NCI-H2227 (cell line): ENCODE results near the gene OAS1.
"Not testable (repeated sequence)": the region's sequence is repeated elsewhere in the genome, so short reads cannot be mapped to it uniquely, and the experiment has no call there.

ENCODE experiments used
- DNase-seq: peaks from one replicate; lab custom pipeline; 2025; ENCODE audit not compliant: unreplicated experiment; lab: John Stamatoyannopoulos, UW

Gene OAS1

DNA sequence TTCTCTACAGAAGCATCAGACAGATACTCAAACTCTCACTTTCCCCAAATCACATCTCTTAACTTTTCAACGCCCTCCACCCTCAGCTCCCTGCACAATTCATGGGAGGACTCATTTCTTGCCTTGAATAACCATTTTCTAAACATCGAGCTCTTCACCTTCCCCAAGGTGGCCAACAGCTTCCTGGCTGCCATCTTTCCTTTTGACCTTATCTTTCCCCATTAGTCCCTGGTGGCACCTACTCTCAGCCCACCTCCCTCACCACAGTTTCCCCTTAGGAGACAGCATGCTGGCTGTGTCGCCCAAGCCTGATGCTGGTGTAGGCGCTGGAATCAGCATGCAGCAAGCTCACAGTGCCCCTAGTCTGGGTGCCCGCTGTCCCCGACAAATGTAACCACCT is 8.4 kb upstream of the OAS1 start:
- no peak for DNase-seq

DNA sequence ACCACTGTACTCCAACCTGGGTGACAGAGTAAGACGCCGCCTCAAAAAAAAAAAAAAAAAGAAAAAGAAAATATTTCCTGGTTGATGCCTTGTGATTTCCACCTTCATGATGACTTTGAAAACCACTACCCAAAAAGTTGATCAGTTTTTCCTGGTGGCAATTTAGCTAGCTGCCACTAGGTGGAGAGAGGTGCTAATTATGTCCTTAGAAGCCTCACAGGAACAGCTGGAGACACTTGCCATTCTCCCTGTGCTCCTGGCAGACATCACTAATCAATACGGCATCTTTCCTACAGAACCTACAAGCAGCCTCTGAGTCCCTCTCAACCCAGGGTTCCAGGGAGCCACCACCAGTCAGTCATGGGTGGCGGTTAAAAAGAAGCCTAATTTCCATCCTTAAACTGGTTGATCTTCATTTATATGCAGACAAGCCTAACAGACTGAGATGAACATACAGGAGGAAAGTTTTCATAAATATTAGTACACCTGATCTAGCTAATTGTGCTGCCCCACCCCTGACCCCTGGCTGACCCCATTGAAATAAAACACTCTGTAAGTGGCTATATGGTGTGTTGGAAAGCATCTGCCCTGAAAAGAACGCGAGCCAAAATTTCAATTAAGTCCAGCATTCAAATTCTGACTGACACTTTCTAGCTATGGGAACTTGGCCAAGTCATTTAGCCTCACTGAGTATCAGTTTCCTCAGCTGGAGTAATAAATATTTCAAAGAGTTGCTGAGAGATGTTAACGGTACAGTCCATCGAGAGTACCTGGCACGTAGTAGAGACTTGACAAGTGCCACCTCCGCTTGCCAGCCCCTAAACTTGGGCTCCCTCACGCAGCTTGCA is 6.2 kb upstream of the OAS1 start:
- peak; percentile 47 for DNase-seq

DNA sequence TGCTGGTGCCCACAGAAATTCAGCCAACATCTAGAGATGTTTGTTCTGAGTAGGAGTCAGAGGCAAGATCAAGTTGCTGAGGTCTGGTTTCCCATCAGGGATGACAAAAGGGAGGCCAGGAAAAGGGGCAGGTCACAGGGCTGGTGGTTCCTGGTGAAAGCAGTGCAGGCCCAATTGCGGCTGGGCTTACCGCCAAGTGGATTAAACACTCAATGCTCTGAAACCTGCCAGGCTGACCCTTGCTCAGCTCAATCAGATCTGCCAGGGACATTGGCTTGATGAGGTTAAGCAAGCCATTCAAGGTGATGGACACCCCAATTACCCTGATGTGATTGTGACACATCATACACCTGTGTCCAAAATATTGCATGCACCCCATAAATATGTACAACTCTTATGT is 5.5 kb upstream of the OAS1 start:
- DNase-seq, result no peak

DNA sequence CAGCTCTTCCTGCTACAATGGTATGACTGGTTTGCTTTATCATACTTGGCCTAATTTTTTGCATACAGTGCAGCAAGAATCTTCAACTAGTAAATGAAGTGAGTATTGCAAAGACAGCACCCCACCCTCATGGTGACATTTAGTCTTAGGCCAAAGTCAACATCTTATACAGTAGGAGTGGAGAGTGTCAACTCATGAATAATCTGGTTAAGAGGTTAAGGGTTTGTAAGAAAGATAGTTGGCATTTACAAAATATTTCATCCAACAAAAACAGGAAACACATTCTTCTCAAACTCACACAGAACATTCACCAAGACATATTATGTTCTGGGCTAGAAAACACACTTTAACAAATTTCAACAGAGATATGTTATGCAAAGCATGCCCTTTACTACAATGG is 2.2 kb upstream of the OAS1 start:
- DNase-seq, result no peak

DNA sequence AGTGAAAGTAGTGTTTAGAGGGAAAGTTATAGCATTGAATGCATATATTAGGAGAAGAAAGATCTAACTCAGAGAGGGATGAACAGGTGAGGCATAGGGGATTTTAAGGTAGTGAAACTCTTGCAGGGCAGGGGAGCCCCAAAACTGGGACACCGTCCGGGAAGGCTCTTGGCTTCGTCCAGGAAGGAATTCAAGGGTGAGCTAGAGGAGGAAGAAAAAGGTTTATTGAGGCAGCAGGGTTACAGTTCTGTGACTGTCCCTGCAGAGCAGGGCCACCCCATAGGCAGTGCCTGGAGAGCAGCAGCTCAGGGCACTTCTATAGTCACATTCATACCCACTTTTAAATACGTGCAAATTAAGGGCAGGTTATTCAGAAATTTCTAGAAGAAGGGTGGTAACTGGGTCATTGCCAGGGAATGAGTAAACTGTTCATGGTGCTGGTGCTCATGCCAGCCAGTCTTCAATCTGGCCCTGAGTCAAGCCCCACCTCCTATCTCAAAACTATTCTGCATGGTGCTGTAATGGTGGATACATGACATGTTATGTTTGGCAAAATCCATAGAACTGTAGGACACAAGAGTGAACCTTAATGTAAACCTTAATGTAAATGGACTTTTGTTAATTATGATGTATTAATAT is 1.2 kb upstream of the OAS1 start:
- DNase-seq, result no peak

DNA sequence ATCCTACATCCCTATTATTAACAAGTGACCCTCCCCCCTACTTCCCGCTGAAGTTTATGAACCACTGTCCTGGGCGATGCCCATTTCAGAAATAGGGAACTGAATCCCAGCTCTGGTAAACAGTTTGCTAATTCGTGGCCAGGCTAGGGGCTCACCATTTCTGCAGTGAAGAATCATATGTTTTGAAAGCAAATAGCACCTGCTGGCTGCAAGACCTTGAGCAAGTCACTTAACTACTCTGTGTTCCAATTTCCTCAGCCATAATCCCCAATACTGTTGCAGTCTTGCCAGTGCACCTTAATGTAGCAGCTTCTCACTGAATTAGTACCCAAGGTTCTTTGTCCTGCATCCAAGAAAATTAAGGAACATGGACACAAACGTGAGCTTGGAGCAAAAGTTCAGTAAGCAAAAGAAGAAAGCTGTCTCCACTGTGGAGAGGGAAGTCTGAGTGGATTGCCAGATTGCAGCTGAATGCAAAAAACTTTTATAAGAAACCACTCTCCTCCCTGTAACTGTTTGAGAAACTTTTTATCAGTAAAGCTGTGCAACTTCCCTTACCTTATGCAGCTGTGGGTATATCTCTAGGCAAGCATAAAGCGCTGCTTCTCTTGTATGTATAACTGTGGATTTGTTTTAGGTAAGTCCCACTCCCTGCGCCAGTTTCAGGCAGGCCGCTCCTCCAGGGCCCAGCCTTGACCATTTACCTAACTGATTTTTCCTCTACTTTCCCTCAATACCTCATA is 824 bp downstream of the OAS1 start:
- no peak for DNase-seq

DNA sequence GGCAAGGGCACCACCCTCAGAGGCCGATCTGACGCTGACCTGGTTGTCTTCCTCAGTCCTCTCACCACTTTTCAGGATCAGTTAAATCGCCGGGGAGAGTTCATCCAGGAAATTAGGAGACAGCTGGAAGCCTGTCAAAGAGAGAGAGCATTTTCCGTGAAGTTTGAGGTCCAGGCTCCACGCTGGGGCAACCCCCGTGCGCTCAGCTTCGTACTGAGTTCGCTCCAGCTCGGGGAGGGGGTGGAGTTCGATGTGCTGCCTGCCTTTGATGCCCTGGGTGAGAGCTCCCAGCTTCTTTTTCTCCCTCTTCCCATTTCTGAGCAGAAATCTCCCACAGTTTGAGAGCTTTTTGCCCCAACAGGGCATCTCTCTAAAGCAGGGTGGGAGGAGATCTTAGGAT is 1.8 kb downstream of the OAS1 start:
- DNase-seq, result no peak

DNA sequence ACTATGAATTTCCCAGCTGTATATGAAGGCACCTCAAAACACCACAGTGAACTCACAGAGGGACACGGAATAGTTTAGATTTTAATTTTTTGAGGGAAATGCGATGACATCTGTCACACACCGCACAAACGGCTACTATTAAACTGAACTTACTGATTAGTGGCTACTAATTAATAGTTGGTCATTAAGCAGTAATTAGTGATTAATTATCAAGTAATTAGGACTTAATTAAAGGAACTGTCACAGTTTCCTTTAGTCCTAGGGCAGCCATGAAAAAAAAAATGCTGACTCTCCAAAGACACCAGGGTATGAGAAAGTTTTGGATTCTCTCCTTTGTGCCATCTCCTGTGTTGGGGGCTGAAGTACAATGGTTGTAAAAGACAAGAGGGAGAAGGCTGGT is 2.9 kb downstream of the OAS1 start:
- DNase-seq, result no peak

DNA sequence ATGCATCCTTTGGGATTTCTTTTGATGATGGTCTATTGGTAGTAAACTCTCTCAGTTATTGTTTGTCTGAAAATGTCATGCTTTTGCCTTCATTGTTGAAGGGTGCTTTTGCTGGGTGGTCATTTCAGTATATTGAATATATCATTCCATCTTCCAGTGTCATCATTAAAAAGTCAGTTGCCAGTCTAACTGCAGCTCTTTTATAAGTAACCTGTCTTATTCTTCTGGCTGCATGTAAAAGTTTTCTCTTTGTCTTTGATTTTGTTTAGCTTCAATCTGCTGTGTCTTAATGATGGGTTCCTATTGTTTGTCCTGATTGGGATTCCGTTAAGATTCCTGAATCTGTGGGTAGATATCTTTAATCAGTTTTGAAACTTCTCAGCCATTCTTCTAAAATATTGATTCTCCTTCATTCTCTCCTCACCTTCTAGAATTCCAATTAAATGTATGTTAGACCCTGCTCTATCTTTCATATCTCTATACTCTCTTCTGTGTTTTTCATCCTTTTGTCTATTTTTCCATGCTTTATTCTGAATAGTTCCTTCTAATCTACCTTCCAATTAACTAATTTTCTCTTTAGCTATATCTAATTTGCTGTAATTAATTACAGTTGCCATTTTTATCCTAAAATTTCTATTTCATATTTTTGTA is 6.4 kb downstream of the OAS1 start:
- DNase-seq, result no peak

DNA sequence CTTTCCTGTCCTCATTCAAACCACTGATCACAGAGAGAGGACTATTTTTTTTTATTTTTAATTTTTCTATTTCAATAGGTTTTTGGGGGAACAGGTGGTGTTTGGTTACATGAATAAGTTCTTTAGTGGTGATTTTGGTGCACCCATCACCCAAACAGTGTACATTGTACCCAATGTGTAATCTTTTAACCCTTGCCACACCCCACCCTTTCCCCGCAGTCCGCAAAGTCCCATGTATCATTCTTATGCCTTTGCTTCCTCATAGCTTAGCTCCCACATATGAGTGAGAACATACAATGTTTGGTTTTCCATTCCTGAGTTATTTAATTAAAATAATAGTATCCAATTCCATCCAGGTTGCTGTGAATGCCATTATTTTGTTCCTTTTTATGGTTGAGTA is 7.1 kb downstream of the OAS1 start:
- not testable (repeated sequence) for DNase-seq

DNA sequence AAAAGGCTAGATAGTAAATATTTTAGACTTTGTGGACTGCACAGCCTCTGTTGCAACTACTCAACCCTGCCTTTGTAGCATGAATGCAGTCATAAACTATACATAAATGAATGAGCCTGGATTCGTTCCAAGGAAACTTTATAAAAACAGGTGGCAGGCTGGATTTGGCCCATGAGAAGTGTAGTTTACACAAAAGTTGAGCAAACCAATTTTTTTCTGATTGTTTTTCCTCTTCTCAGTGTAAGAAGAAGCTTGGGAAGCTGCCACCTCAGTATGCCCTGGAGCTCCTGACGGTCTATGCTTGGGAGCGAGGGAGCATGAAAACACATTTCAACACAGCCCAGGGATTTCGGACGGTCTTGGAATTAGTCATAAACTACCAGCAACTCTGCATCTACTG is 9.5 kb downstream of the OAS1 start:
- DNase-seq, result no peak

DNA sequence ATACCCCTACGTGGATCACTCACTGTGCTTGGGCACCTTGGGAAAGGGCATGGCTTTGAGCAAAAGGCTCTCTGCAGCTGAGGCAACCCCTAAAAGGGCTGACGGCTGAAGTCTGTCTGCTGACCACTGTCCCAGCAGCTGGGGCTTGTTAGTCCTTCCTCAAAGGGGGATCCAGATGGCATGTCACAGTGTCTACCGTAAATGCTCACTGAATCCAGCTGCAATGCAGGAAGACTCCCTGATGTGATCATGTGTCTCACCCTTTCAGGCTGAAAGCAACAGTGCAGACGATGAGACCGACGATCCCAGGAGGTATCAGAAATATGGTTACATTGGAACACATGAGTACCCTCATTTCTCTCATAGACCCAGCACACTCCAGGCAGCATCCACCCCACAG is 12.4 kb downstream of the OAS1 start:
- no peak for DNase-seq

DNA sequence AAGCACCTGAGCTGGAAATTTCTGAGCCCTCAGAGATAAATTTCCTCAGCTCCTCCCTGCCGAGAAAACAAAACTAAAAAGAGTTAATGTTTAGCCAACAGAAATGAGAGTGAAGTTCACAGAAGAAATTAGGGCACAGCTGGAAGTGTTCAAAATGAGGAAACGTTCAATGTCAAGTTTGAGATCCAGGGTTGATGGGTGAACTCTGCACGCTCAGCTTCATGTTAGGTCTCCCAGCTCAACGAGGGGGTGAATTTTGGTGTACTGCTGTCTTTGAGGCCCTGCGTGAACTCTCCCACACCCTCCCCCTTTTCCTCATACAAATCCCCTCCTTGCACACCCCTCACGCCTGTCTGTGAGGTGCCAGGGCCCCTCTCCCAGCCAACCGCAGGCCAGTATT is 18.2 kb downstream of the OAS1 start:
- DNase-seq, result no peak

DNA sequence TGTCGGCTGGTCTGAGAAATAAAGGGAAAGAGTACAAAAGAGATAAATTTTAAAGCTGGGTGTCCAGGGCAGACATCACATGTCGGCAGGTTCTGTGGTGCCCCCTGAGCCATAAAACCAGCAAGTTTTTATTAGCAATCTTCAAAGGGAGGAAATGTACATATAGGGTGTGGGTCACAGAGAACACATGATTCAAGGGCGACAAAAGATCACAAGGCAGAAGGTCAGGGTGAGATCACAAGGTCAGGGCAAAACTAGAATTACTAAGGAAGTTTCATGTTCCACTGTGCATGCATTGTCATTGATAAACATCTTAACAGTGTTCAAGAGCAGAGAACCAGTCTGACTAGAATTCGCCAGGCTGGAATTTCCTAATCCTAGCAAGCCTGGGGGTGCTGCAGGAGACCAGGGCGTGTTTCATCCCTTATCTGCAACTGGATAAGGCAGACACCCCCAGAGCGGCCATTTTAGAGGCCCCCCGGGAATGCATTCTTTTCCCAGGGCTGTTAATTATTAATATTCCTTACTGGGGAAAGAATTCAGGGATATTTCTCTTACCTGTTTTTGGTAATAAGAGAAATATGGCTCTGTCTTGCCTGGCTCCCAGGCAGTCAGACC is 19.8 kb downstream of the OAS1 start:
- not testable (repeated sequence) for DNase-seq

DNA sequence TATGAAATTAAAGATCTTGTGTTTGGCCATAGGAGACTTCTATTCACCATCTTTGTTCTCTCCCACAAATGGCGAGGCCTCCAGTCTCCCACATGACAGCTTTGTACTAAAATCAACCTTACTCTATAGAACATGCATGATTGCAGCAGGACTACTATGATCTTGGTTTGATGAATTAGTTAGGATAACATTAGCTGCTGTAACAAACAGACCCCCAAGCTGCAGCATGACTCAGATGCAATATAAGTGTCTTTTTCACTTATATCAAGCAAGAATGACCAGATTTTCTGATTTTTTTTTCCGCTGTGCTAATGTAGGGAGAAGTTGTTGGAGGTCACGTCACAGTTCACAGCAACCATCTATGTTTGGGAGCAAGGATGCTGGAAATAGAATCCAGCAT is 20.7 kb downstream of the OAS1 start:
- DNase-seq, result no peak

DNA sequence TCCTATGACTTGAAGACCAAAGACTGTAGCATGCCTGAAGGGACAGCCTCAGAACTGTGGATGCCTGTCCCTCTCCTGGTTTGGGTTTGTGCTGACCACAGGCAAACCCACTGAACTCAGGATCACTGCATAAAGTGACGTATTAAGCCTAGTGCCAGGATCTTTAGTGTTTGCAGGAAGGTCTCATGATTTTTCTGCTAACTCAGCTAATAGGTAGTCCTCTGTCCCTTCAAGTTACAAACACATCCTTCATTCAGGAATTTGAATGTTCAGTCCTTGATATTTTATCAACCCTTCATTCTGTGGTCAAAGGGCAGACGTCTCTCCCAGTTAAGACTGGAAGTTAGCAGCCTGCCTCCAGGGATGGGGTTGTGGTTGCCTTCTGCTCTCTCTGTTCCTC is 21.2 kb downstream of the OAS1 start:
- DNase-seq, result no peak

DNA sequence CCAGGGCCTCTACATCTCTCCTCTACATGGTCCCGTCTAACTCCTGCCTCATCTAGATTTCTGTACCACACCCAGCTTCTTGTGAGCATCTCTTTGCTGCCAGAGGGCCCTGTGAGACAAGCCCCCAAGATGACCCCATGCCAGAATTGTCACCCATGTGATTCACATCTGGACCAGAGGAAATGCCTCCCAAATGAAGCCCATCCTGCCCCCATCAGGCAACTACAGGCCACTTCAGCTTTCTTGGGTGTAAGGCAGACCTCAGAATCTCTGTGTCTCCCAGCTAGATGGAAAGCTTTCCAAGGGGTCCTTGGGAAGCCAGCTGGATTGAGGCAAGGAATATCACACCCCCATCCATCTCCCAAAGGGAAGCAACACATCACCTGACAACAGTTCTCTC is 22.2 kb downstream of the OAS1 start:
- no peak for DNase-seq

DNA sequence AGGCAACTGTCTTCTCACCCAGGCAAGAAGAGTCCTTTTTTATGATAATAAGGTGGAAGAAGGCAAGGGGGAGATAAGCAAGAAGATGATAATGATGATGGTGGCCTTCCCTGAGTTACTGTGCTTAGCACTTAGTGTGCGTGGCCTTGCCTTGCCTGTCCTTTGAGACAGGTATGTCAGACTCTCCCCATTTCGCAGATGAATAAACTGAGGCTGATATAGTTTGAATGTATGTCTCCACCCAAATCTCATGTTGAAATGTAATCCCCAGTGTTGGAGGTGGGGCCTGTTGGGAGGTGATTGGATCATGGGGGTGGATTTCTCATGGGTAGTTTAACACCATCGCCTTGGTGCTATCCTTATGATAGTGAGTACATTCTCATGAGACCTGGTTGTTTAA is 23.0 kb downstream of the OAS1 start:
- no peak for DNase-seq

DNA sequence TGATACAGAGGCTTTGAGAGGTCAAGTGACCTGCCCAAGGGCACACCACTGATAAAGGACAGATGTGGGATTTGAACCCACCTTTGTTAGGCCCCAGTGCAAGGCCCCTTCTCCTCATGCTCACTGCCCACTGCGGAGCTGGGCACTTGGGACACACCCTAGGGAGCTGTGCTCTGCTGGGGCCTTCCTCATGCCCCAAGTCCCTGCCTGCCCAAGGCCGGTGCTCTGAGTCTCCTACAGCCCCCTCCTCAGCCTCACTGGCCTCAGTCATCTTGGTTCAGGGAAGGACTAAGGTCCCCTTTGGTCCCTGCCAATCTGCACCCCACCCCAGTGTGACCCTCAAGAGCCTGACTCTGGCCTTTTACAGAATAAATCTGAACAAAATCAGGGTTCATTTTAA is 23.6 kb downstream of the OAS1 start:
- no peak for DNase-seq

DNA sequence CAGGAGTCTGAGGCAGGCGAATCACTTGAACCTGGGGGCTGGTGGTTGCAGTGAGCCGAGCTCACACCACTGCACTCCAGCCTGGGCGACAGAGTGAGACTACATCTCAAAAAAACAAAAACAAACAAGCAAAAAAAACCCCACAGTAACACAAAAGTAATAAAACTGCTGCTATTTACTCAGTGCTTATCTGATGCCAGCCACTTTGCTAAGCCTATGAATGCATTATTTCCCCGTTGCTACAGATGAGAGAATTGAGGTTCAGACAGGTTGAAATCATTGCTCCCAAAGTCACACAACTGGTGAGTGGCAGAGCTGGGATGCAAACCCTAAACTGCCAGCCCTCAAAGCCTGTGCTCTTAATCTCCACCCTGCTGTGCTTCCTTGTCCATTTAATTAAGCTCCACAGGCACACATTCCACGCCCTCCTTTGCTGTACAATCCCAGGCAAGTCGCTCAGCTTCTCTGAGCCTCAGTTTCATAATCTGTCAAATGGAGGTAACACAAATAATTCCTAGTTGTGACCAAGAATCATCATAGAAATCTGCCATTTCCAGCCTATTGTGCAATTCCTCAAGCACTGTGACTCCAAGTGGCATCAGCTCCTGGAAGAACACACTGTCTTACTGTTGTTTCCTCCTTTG is 25.8 kb downstream of the OAS1 start:
- DNase-seq, result no peak

DNA sequence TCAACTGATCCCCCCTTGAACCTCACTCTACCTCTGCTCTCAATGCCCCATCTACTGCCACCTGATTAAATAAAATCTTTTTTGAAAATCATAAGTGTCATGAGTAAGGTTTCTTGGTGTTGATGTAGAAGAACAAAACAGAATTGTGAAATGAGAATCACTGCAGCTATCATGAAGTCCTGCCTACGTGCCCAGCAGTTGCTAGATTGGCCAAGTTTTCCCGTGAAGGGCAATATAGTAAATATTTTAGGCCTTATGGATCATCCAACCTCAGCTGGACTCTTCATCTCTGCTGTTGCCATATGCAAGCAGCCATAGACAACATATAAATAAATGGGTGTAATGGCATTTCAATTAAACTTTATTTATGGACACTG is 26.4 kb downstream of the OAS1 start:
- DNase-seq, result no peak
